Caco-2 (cell line): Measurements from ENCODE around the gene GFOD1. TPM values are rescaled to one million over a fixed set of nuclear protein-coding genes. Genes with fewer than 3 reads are reported as not detected.
A peak's percentile ranks its signal among the peaks of the same experiment; 100 is the strongest.

Source experiments
- BruUV-seq: library from RNA; stranded (reverse); fragments of 400-500 nt; replicated peaks from 2 replicates; lab custom pipeline; 2021; lab: Mats Ljungman, UMichigan
- CTCF ChIA-PET: fragments of 300-600 bp; sonication (Branson Sonifier 250); formaldehyde crosslinking; loops from one replicate; lab custom pipeline; 2022; ENCODE audit warnings: antibody characterized with exemption; lab: Charles Lee
- POLR2A ChIA-PET: fragments of 300-600 bp; sonication (Branson Sonifier 250); formaldehyde crosslinking; loops from one replicate; lab custom pipeline; 2022; ENCODE audit warnings: antibody characterized with exemption; lab: Charles Lee
- DNase-seq, 2 experiments: peaks; one replicate each; pipeline versions ENCODE4 v3.0.0 to v3.0.0-alpha.2; 2020 to 2022
- H3K27me3 ChIP-seq: replicated peaks from 2 replicates; pipeline ENCODE4 v1.6.0; 2011; ENCODE audit warnings: low read length; ENCODE audit not compliant: control insufficient read depth, insufficient read depth
- H3K36me3 ChIP-seq: 2 replicates; pipeline ENCODE4 v1.5.1; 2011; ENCODE audit warnings: low read length; ENCODE audit not compliant: control insufficient read depth, insufficient read depth
- H3K4me1 ChIP-seq: fragments of 250-450 bp; sonication (Bioruptor Pico); 2 replicates; pipeline ENCODE4 v1.5.1; 2020; ENCODE audit warnings: mild to moderate bottlenecking
- H3K4me3 ChIP-seq: 2 replicates; pipeline ENCODE4 v1.5.1; 2011; ENCODE audit warnings: low read depth, mild to moderate bottlenecking, control low read depth, low read length
- H3K9me3 ChIP-seq: fragments of 250-450 bp; sonication (Bioruptor Pico); 2 replicates; pipeline ENCODE4 v1.5.1; 2020; ENCODE audit warnings: mild to moderate bottlenecking, moderate library complexity
- H3K27ac Mint-ChIP-seq: one replicate; pipeline ENCODE4 v1.8.0; 2022; ENCODE audit warnings: mixed read lengths; ENCODE audit not compliant: unreplicated experiment
- H3K27me3 Mint-ChIP-seq: one replicate; pipeline ENCODE4 v1.8.0; 2022; ENCODE audit warnings: mixed read lengths; ENCODE audit not compliant: insufficient read depth, unreplicated experiment
- H3K36me3 Mint-ChIP-seq: one replicate; pipeline ENCODE4 v1.8.0; 2022; ENCODE audit warnings: mild to moderate bottlenecking, mixed read lengths; ENCODE audit not compliant: insufficient read depth, unreplicated experiment
- H3K4me1 Mint-ChIP-seq: one replicate; pipeline ENCODE4 v1.8.0; 2022; ENCODE audit warnings: low read depth, mixed read lengths; ENCODE audit not compliant: unreplicated experiment
- H3K4me3 Mint-ChIP-seq: one replicate; pipeline ENCODE4 v1.8.0; 2022; ENCODE audit warnings: mild to moderate bottlenecking, moderate library complexity, mixed read lengths; ENCODE audit not compliant: unreplicated experiment
- H3K9me3 Mint-ChIP-seq: one replicate; pipeline ENCODE4 v1.8.0; 2022; ENCODE audit warnings: mixed read lengths; ENCODE audit not compliant: unreplicated experiment
- CTCF ChIP-seq, 2 experiments: fragments of 200-600 bp in 1 of 2; IDR thresholded peaks; 1 replicate in 1 of 2; 2 replicates in 1 of 2; pipeline versions ENCODE4 v1.5.1 to v1.8.0; 2011 to 2022; ENCODE audit warnings: antibody characterized with exemption in 1 of 2, control low read depth in 1 of 2, inconsistent platforms in 1 of 2, low read depth in 1 of 2, low read length in 1 of 2, mild to moderate bottlenecking in 1 of 2, moderate library complexity in 1 of 2; ENCODE audit not compliant: insufficient read depth in 1 of 2, severe bottlenecking in 1 of 2, unreplicated experiment in 1 of 2
- intact Hi-C: fragments of 100-400 bp; cut with micrococcal nuclease; formaldehyde crosslinking; loops from one replicate; pipeline ENCODE4 v1.10.0; 2022; ENCODE audit not compliant: unreplicated experiment
- total RNA-seq: library from RNA; stranded (reverse); gene quantifications from 2 replicates; pipeline ENCODE4 v1.2.3, GENCODE V29; 2022

GFOD1 gene
- total RNA-seq, 1 experiment from 2014 or later, result 0.84 TPM

- no peaks in the 10 kb centered on the region for H3K27me3 ChIP-seq
- TF ChIP-seq CTCF (IDR thresholded peaks at IDR 0.05; ENCODE audit: insufficient read depth in 1 of 2, low read depth in 1 of 2, low read length in 1 of 2, severe bottlenecking in 1 of 2, unreplicated experiment in 1 of 2), result no peak
- no TSS peak for BruUV-seq
- H3K27ac Mint-ChIP-seq, result no peak overlapping the region
- ChIA-PET POLR2A (no interaction called here), CTCF (no interaction called here)
- peaks cover 20% of the 10 kb centered on the region for H3K4me1 Mint-ChIP-seq
- intact Hi-C loops, result no loop called here
- no peak overlapping the region for H3K4me3 Mint-ChIP-seq
- no peaks in the 10 kb centered on the region for H3K9me3 Mint-ChIP-seq
- no peaks in the 10 kb centered on the region for H3K36me3 ChIP-seq
- H3K36me3 Mint-ChIP-seq, result no peaks in the 10 kb centered on the region
- no peak overlapping the region for H3K4me3 ChIP-seq
- H3K9me3 ChIP-seq, result no peaks in the 10 kb centered on the region
- no peak for DNase-seq
- peaks cover 6% of the 10 kb centered on the region; the same call in 1 of the 2 replicates for H3K4me1 ChIP-seq
- no peaks in the 10 kb centered on the region for H3K27me3 Mint-ChIP-seq
Observed at GRCh38 chr6:13334953-13335352, 152.4 kb downstream of the GFOD1 start.

- Histone ChIP-seq H3K9me3 (no peaks in the 10 kb centered on the region), H3K4me1 (peaks cover 11% of the 10 kb centered on the region), H3K36me3 (no peaks in the 10 kb centered on the region), H3K4me3 (no peak overlapping the region), H3K27me3 (no peaks in the 10 kb centered on the region)
- POLR2A ChIA-PET, result no interaction called here
- H3K27me3 Mint-ChIP-seq, result no peaks in the 10 kb centered on the region
- DNase-seq, result no peak
- CTCF ChIA-PET, result no interaction called here
- H3K4me1 Mint-ChIP-seq, result peaks cover 20% of the 10 kb centered on the region
- no peak overlapping the region for H3K27ac Mint-ChIP-seq
- intact Hi-C loops, result no loop called here
- H3K9me3 Mint-ChIP-seq, result no peaks in the 10 kb centered on the region
- TF ChIP-seq CTCF (IDR thresholded peaks at IDR 0.05; ENCODE audit: insufficient read depth in 1 of 2, low read depth in 1 of 2, low read length in 1 of 2, severe bottlenecking in 1 of 2, unreplicated experiment in 1 of 2), result no peak
- BruUV-seq, result no TSS peak
- H3K4me3 Mint-ChIP-seq, result no peak overlapping the region
- peaks cover 10% of the 10 kb centered on the region for H3K36me3 Mint-ChIP-seq
Observed at GRCh38 chr6:13332349-13332706, 155.1 kb downstream of the GFOD1 start.

GRCh38 chr6:13331516-13332348, 155.7 kb downstream of the GFOD1 start:
- Histone ChIP-seq H3K4me1 (peaks cover 15% of the 10 kb centered on the region), H3K4me3 (no peak overlapping the region), H3K27me3 (no peaks in the 10 kb centered on the region), H3K36me3 (no peaks in the 10 kb centered on the region), H3K9me3 (no peaks in the 10 kb centered on the region)
- peak in 1 of 2 experiments; percentile 31 for DNase-seq
- H3K36me3 Mint-ChIP-seq, result peaks cover 10% of the 10 kb centered on the region
- peak; percentile 49 for TF ChIP-seq CTCF (IDR thresholded peaks at IDR 0.05; ENCODE audit: insufficient read depth in 1 of 2, low read depth in 1 of 2, low read length in 1 of 2, severe bottlenecking in 1 of 2, unreplicated experiment in 1 of 2)
- ChIA-PET CTCF (no interaction called here), POLR2A (no interaction called here)
- H3K4me3 Mint-ChIP-seq, result no peak overlapping the region
- no peaks in the 10 kb centered on the region for H3K9me3 Mint-ChIP-seq
- H3K27ac Mint-ChIP-seq, result peak overlapping the region; percentile 26
- BruUV-seq, result no TSS peak
- no peaks in the 10 kb centered on the region for H3K27me3 Mint-ChIP-seq
- H3K4me1 Mint-ChIP-seq, result peaks cover 20% of the 10 kb centered on the region
- intact Hi-C loops, result loop anchor here (1.0 kb wide), 1 partner anchor 136 kb away; no protein-coding TSS in a partner anchor
